HG03558 (cell line): ENCODE measurements around the gene BCL3.
A peak's percentile ranks its signal among the peaks of the same experiment; 100 is the strongest.
"Not testable (repeated sequence)": the region's sequence is repeated elsewhere in the genome, so short reads cannot be mapped to it uniquely, and the experiment has no call there.

Source experiments
- ATAC-seq: cut with Tn5 transposase; IDR thresholded peaks from one replicate; pipeline ENCODE4 v1.9.1; 2021; ENCODE audit warnings: moderate number of reproducible peaks; ENCODE audit not compliant: unreplicated experiment; ENCODE audit errors: extremely low read depth

BCL3 gene

DNA sequence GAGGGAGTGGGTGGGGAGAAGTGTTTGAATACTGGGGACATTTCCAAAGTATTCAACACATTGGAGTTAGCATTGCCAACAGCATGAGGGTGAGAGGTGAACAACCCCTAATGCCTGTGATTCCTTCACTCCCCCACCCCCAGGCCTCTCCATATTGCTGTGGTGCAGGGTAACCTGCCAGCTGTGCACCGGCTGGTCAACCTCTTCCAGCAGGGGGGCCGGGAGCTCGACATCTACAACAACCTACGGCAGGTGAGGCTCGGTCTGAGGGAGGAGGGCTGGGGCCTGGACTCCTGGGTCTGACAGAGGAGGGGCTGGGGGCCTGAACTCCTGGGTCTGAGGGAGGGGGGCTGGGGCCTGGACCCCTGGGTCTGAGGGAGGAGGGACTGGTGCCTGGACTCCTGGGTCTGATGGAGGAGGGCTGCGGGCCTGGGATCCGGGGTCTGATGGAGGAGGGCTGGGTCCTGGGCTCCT is 7.6 kb downstream of the BCL3 start:
- ATAC-seq, result no peak

DNA sequence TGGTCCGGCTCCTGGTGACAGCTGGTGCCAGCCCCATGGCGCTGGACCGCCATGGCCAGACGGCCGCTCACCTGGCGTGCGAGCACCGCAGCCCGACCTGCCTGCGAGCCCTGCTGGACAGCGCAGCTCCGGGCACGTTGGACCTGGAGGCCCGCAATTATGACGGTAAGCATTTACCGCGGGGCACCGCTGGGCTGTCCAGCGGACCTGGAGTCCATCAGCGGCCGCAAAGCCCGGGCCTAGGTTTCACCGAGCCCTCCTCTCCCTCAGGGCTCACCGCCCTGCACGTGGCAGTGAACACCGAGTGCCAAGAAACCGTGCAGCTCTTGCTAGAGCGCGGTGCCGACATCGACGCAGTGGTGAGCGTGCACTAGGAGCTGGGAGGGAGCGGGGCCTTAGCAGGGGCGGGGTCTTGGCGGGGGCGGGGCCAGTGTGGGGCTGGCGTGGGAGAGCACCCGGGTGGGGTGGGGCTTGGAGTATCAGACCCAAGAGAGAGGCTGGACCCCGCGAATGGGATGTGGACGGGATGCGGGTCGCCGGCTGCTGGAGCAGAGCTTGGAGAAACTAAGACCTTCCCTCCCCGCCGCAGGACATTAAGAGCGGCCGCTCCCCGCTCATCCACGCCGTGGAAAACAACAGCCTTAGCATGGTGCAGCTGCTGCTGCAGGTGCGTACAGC is 8.7 kb downstream of the BCL3 start:
- ATAC-seq, result no peak

DNA sequence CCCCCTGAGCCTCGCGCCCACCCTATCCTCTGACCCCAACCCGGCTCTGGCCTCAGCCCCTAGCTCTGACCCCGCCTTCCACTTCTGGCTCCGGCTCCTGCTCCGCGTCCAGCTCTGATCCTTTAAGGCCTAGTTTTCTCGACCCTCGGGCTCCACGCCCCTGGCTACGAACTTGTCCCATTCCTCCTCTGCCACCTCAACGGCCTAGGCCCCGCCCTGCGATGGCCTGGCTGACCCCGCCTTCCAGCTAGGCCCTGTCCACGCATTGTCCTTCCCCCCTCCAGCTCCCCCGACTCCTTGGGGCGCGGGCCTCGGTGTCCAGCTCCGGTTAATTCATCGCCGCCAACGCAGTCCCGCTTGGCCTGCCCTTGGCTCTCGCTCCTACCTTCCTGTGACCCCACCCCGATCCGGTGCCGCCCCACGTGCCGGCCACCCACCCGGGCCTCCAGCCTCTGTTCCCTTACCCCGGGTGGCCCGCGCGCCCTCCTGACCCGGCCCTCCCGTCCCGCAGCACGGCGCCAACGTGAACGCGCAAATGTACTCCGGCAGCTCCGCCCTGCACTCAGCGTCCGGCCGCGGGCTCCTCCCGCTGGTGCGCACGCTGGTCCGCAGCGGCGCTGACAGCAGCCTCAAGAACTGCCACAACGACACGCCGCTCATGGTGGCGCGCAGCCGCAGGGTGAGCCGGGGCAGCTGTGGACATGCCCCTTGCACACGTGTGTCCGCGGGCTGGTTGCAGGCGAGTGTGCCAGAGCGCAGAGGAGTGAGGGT is 9.4 kb downstream of the BCL3 start:
- no peak for ATAC-seq

DNA sequence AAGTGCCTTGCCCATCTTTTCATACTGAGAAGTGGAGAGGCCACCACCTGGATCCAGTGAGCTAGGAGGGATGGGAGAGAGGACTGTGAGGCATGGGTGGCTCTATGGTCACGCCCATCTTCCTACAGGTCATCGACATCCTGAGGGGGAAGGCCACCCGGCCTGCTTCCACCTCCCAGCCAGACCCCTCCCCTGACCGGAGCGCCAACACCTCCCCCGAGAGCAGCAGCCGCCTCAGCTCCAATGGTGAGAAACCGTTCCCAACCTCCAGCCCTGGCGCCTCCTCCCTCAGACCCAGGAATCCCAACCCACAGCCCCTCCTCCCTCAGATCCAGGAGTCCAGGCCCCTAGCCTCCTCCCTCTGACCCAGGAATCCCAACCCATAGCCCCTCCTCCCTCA is 10.1 kb downstream of the BCL3 start:
- ATAC-seq, result no peak

DNA sequence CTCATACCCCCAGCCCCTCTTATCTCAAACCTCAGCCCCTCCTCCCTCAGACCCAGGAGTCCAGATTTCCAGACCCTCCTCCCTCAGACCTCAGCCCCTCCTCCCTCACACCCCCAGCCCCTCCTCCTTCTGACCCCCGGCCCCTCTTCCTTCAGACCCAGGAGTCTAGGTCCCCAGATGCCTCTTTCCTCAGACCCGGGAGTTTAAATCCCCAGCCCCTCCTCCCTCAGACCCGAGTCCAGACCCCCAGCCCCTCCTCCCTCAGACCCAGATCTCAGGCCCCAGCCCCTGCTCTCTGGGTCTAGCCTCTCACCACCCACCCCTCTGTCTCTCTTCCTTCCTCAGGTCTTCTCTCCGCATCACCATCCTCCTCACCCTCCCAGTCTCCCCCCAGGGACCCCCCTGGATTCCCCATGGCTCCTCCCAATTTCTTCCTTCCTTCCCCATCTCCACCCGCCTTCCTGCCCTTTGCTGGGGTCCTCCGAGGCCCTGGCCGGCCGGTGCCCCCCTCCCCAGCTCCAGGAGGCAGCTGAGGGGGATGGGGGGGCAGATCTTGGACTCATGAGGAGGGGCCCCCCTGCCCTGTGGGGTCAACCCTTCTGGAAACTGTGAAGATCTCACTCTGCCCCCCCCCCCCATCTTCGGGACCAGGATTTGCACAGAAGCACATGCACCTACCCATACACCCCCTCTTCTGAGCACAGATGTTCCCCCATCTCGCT is 10.7 kb downstream of the BCL3 start:
- ATAC-seq, result no peak

DNA sequence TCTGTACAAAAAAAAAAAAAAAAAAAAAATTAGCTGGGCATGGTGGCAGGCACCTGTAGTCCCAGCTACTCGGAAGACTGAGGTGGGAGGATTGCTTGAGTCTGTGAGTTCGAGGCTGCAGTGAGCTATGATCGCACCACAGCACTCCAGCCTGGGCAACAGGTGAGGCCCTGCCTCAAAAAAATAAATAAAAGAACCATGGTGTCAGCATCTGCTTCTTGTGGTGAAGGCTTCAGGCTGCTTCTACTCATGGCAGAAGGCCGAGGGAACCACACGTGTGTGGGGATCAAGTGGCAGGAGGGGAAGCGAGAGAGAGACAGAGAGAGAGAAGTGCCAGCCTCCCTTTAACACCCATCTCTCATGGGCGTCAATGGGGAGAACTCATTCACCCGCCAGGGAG is 13.5 kb downstream of the BCL3 start:
- no peak for ATAC-seq

DNA sequence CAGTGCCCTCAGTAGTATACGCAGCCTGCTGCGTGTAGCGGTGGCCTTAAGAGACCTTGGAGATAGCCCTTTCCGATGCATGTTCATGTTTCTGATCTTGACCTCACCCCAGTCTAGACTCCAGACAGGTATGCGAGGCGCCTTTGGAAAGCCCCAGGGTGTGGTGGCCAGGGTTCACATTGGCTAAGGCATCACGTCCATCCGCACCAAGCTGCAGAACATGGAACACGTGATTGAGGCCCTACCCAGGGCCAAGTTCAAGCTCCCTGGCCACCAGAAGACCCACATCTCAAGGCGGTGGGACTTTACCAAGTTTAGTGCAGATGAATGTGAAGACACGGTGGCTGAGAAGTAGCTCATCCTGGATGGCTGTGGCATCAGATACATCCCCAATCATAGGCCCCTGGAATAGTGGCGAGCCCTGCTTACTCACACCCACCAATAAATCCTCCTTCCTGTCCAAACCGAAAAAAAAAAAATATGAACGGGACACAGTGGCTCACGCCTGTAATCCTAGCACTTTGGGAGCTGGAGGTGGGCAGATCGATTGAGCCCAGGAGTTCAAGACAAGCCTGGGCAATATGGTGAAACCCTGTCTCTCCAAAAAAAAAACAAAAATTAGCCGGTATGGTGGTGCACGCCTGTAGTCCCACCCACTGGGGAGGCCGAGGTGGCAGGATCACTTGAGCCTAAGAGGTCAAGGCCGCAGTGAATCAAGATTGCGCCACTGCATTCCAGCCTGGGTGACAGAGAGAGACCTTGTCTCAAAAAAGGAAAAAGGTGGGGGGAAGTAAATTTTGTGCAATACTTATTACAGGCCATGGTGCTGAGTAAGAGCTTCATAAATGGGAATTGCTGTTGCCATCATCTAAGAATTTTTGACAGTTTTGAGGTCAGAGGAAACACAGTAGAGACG is 16.8 kb downstream of the BCL3 start:
- no peak for ATAC-seq

DNA sequence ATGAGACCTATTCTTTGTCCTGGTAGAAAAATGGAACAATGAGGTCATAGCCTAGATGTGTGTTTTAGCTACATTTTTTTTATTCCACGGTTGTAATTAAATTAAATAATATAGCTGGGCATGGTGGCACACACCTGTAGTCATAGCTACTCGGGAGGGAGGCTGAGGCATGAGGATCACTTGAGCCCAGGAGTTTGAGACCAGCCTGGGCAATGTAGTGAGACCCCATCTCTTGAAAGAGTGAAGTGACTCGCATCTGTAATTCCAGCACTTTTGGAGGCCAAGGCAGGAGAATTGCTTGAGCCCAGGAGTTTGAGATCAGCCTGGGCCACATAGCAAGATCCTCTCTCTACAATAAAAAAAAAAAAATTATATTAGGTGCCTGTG is 17.4 kb downstream of the BCL3 start:
- ATAC-seq, result no peak

DNA sequence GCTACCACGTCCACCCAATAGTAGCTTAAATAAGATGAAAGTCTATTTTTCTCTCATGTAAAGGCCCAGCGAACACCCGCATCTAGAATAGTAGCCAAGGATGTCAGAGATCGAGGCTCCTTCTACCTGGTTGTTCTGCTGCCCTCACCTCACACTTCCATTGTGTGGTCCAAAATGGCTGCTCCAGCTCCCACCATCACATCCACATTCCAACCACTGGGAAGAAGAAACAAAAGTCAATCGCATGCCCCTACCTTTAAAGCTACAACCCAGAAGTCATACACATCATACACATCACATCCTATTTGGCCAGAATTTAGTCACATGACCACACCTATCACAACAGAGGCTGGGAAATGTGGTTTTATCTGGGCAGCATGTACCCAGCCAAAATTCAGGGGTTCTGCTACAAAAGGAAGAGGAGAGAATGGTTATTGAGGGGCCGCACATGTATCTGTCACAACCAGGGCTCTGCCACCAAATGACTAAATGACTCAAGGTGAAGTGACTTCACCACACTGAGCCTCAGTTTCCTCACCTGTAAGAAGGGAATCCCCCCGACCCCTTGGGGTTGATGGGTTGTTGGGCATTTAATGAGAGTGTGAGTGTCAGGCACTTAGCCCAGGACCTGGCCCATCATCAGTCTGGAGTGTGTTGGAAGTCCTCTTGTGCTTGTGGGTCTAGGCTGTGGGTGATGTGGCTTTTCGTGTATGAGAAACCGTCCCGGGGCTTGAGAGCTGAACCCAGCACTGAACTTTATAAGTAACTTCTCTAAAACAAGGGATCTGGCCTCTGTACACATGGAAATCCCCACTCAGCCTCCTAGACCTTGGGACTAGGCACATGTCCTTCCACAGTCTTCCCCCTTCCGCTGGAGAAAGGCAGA is 19.0 kb downstream of the BCL3 start:
- no peak for ATAC-seq

DNA sequence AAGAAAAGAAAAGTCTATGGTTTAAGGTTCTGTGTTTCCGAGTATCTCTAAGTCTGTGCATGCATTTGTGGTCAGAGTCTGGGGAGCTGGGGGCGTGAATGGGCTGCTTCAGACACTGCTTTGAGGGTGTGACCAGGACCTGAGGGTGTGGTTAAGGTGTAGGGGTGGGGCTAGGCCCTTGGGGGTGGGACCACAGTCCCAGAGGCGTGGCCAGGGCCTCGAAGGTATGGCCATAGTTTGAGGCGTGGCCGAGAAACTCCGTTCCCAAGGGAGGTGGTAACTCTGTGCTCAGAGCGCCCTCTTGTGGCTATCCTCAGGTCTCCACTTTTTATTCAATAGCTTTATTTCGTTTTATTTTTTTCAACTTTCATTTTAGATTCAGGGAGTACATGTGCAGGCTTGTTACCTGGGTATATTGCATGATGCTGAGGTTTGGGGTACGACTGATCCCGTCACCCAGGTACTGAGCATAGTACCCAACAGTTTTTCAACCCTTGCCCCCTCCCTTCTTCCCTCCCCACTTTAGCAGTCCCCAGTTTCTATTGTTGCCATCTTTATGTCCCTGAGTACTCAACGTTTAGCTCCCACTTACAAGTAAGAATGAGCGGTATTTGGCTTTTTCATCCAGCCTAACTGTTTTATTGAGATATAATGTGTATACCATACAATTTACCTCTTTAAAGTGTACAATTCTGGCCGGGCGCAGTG is 22.2 kb downstream of the BCL3 start:
- ATAC-seq, result peak; percentile 88

DNA sequence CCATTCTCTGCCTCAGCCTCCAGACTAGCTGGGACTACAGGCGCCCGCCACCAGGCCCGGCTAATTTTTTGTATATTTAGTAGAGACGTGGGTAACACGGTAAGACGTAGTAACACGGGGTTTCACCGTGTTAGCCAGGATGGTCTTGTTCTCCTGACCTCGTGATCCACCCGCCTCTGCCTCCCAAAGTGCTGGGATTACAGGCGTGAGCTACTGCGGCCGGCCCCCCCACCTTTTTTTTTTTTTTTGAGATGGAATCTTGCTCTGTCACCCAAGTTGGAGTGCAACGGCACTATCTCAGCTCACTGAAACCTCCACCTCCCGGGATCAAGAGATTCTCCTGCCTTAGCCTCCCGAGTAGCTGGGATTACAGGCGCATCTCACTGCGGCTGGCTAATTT is 23.6 kb downstream of the BCL3 start:
- not testable (repeated sequence) for ATAC-seq

DNA sequence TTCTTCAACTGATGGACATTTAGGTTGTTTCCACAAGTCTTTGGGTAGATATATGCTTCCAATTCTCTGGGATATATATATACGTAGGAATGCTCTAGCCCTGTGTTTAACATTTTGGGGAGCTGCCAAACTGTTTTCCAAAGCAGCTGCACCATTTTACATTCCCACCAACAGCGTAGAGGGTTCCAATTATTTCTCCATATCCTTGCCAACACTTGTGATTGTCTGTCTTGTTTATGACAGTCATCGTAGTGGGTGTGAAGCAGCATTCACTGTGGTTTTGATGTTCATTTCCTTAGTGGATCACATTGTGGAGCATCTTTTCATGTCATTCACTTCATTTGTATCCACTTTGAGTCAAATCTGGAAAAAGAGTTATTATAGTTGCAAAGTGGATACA is 24.5 kb downstream of the BCL3 start:
- no peak for ATAC-seq

DNA sequence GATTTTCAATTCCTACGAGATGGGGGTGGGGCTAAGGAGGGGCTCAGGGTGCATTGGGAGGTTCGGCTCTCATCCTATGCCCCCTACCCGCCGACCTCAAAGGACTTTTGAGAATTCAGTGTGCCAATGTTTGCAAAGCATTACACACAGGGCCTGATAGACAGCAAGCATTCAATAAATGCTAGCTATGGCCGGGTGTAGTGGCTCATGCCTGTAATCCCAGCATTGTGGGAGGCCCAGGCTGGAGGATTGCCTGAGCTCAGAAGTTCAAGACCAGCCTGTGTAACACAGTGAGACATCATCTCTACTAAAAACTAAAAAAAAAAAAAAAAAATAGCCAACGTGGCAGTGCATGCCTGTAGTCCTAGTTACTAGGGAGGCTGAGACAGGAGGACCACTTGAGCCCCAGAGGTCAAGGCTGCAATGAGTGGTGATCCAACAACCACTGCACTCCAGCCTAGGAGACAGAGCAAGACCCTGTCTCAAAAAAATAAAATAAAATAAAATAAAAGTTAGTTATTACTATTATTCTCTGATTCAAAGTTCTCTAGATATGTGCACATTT is 27.2 kb downstream of the BCL3 start:
- ATAC-seq, result no peak

DNA sequence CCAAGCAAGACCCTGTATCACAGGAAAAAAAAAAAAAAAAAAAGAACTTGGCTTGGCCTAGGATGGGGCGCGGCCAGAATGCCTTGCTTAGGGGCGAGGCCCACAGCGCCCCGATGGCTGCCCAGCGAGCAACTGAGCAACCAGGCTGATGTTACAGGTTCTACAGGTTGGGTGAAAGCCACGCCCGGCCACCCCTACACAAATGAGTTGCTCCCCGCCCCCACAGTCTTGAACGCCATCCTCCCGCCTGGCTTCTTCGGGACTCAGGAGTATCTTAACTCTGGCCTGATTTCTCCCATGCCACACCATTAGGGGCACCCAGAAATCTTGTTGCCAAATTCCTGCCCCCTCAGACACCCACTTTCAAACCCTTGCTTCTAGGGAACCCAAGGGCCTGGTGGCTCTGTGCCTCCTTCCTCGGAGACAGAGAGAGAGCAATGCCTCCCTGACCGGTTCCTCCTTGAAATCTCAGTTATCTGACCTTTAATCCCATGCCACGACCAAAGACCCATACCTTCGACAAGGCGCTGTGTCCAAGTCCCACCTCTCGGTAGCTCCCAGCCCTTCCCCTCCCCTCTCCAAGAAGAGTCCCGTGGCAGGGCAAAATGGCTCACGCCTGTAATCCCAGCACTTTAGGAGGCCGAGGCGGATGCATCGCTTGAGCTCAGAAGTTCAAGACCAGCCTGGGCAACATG is 28.0 kb downstream of the BCL3 start:
- no peak for ATAC-seq

DNA sequence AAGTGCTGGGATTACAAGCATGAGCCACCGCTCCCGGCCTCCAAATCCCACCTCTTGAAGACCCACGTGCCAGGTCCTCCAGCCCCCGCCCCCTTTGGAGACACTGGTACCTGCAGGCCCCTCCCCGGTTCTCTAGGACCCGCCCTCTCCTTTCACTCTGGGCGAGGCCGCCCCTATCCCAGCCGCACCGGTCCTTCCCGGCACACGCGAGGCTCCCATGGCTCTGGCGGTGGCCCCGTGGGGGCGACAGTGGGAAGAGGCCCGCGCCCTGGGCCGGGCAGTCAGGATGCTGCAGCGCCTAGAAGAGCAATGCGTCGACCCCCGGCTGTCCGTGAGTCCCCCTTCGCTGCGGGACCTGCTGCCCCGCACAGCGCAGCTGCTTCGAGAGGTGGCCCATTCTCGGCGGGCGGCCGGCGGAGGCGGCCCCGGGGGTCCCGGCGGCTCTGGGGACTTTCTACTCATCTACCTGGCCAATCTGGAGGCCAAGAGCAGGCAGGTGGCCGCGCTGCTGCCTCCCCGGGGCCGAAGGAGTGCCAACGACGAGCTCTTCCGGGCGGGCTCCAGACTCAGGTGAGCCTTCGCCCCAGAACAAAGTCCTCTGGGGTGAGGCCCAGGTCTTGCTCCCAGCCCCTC is 29.3 kb downstream of the BCL3 start, which contains the start of gene CBLC:
Gene CBLC, plus strand, starts transcription at position 176 of the 633 bp plus-strand sequence. Its CDS starts 42 bp downstream, at position 218.
- no peak for ATAC-seq

DNA sequence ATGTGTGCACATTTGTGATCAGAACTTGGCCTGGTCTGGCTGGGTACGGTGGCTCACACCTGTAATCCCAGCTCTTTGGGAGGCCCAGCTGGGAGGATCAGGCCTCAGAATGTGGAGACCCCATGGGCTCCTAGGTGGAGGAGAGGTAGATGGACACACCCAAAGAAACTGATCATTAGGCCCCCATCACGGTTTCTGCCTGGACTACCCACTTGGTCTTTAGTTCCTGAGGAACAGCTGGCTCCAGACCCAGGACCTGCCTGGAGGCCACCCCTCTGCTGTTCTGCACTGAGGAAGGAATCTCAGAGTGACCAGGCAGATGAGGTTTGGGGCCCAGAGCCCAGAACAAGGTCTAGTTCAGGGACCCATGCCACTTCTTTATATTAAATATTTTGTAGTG is 30.6 kb downstream of the BCL3 start:
- no peak for ATAC-seq

DNA sequence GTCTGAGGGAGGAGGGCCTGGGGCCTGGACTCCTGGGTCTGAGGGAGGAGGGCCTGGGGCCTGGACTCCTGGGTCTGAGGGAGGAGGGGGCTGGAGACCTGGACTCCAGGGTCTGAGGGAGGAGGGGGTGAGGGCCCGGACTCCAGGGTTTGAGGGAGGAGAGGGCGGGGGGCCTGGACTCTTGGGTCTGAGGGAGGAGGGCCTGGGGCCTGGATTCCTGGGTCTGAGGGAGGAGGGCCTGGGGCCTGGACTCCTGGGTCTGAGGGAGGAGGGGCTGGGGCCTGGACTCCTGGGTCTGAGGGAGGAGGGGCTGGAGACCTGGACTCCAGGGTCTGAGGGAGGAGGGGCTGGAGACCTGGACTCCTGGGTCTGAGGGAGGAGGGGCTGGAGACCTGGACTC is 33.2 kb downstream of the BCL3 start:
- not testable (repeated sequence) for ATAC-seq
